Activated CD4-positive, alpha-beta T cell treated with anti-CD3 and anti-CD28 coated beads, Interleukin-2, amount 10 ng/mL, durations not matched to agents 24 days and 14 days (primary cell): ENCODE data around the gene INTS13. TPM values are rescaled to one million over a fixed set of nuclear protein-coding genes. Genes with fewer than 3 reads are reported as not detected.
"Not testable (repeated sequence)": the region's sequence is repeated elsewhere in the genome, so short reads cannot be mapped to it uniquely, and the experiment has no call there.

Experiments
- DNase-seq: peaks from one replicate; pipeline ENCODE4 v3.0.0; 2022
- H3K27ac Mint-ChIP-seq: one replicate; pipeline ENCODE4 v1.8.0; 2022; ENCODE audit warnings: mild to moderate bottlenecking, mixed read lengths
- H3K27me3 Mint-ChIP-seq: one replicate; pipeline ENCODE4 v1.8.0; 2022; ENCODE audit warnings: mixed read lengths
- H3K36me3 Mint-ChIP-seq: one replicate; pipeline ENCODE4 v1.8.0; 2022; ENCODE audit warnings: low read depth, mild to moderate bottlenecking, mixed read lengths
- H3K4me1 Mint-ChIP-seq: one replicate; pipeline ENCODE4 v1.8.0; 2021; ENCODE audit warnings: mixed read lengths
- H3K4me3 Mint-ChIP-seq: one replicate; pipeline ENCODE4 v1.8.0; 2022; ENCODE audit warnings: mild to moderate bottlenecking, moderate library complexity, mixed read lengths
- H3K9me3 Mint-ChIP-seq: one replicate; pipeline ENCODE4 v1.8.0; 2021; ENCODE audit warnings: mixed read lengths
- intact Hi-C: fragments of 100-400 bp; cut with micrococcal nuclease; formaldehyde crosslinking; loops from one replicate; pipeline ENCODE4 v1.15.1; 2023
- total RNA-seq: library from RNA; stranded (reverse); gene quantifications from 2 replicates; pipeline ENCODE4 v1.2.3, GENCODE V29; 2022

INTS13 gene
- total RNA-seq, 1 donor from 2014 or later, result 51.3 TPM

GRCh38 chr12:26918321-26919215 lies 19.2 kb downstream of the INTS13 start:
- no peak overlapping the region for H3K4me3 Mint-ChIP-seq
- peaks cover 50% of the 10 kb centered on the region for H3K36me3 Mint-ChIP-seq
- no peaks in the 10 kb centered on the region for H3K9me3 Mint-ChIP-seq
- H3K27ac Mint-ChIP-seq, result no peak overlapping the region
- peaks cover 8% of the 10 kb centered on the region for H3K4me1 Mint-ChIP-seq
- peak; percentile 20 for DNase-seq
- no peaks in the 10 kb centered on the region for H3K27me3 Mint-ChIP-seq
- intact Hi-C loops, result no loop called here

- intact Hi-C loops, result no loop called here
- no peaks in the 10 kb centered on the region for H3K27me3 Mint-ChIP-seq
- DNase-seq, result peak; percentile 49
- no peak overlapping the region for H3K27ac Mint-ChIP-seq
- H3K9me3 Mint-ChIP-seq, result no peaks in the 10 kb centered on the region
- peaks cover 10% of the 10 kb centered on the region for H3K4me1 Mint-ChIP-seq
- no peak overlapping the region for H3K4me3 Mint-ChIP-seq
- H3K36me3 Mint-ChIP-seq, result peaks cover 72% of the 10 kb centered on the region
These were observed 31.1 kb downstream of the INTS13 start for GRCh38 chr12:26906704-26907103.

- peak; percentile 1 for DNase-seq
- intact Hi-C loops, result no loop called here
These were observed 31.8 kb downstream of the INTS13 start for GRCh38 chr12:26906024-26906423.

GRCh38 chr12:26903396-26903795 lies 34.4 kb downstream of the INTS13 start:
- intact Hi-C loops, H3K27ac Mint-ChIP-seq, H3K4me3 Mint-ChIP-seq, H3K27me3 Mint-ChIP-seq: not testable (repeated sequence)
- Mint-ChIP-seq H3K36me3 (peaks cover 75% of the 10 kb centered on the region), H3K4me1 (peaks cover 21% of the 10 kb centered on the region), H3K9me3 (peaks cover 11% of the 10 kb centered on the region)
- peak; percentile 14 for DNase-seq

More at GRCh38 chr12:26906024-26906423, 31.8 kb downstream of the INTS13 start:
- Mint-ChIP-seq H3K4me3 (no peak overlapping the region), H3K27ac (no peak overlapping the region), H3K27me3 (no peaks in the 10 kb centered on the region), H3K4me1 (peaks cover 10% of the 10 kb centered on the region), H3K9me3 (no peaks in the 10 kb centered on the region), H3K36me3 (peaks cover 72% of the 10 kb centered on the region)

- no peak overlapping the region for H3K4me3 Mint-ChIP-seq
- H3K9me3 Mint-ChIP-seq, result peaks cover 11% of the 10 kb centered on the region
These were observed 40.9 kb downstream of the INTS13 start for GRCh38 chr12:26896913-26897312.

GRCh38 chr12:26895672-26896071 lies 42.1 kb downstream of the INTS13 start:
- H3K4me1 Mint-ChIP-seq, result peaks cover 9% of the 10 kb centered on the region
- no peak overlapping the region for H3K27ac Mint-ChIP-seq
- intact Hi-C loops, result no loop called here
- H3K27me3 Mint-ChIP-seq, result no peaks in the 10 kb centered on the region
- peak; percentile 21 for DNase-seq
- peaks cover 28% of the 10 kb centered on the region for H3K36me3 Mint-ChIP-seq
- H3K9me3 Mint-ChIP-seq, result peaks cover 10% of the 10 kb centered on the region
- no peak overlapping the region for H3K4me3 Mint-ChIP-seq

More at GRCh38 chr12:26896913-26897312, 40.9 kb downstream of the INTS13 start:
- Mint-ChIP-seq H3K4me1 (peaks cover 11% of the 10 kb centered on the region), H3K27me3 (no peaks in the 10 kb centered on the region), H3K27ac (no peak overlapping the region), H3K36me3 (peaks cover 39% of the 10 kb centered on the region)
- peak; percentile 11 for DNase-seq
- intact Hi-C loops, result no loop called here

DNA sequence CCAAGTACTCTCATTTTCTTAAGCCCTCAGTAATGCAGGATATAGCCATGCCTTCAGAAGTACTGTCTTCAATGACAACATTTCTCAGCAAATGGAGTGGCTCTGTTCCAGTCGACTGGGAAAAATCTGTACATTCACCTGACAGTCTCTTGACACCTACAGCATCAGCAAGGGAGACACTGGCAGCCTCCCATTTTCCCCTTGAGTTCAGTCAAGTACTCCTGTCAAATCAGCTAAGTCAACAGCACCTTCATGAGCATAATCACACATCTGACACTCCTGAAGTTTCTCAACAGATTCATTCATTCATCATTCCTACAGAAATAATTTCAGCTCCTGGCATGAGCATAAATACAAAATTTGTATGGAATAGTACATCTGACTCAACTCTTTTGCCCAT lies 46.1 kb downstream of the INTS13 start:
- intact Hi-C loops, result no loop called here
- Mint-ChIP-seq H3K36me3 (peaks cover 4% of the 10 kb centered on the region), H3K9me3 (no peaks in the 10 kb centered on the region), H3K27me3 (no peaks in the 10 kb centered on the region), H3K4me1 (no peaks in the 10 kb centered on the region), H3K27ac (no peak overlapping the region), H3K4me3 (no peak overlapping the region)
- no peak for DNase-seq

DNA sequence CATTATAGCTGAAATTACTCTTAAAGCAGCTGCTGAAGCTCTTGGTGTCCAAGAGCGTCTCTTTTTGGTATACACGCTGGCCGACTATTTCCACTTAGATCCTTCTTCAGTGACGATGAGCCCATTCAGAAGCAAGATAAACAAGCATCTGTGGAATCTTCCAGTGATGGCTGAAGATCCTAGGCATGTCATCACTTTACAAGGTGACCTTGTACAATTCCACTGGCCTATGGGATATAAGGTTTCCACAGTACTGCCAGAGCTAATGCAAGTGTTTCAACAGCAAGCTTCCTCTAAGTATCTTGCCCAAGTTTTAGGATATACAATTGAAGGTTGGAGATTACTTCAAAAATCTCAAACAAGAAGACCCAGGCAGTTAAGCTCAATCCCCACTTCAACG lies 47.0 kb downstream of the INTS13 start:
- Mint-ChIP-seq H3K9me3 (no peaks in the 10 kb centered on the region), H3K36me3 (peaks cover 2% of the 10 kb centered on the region), H3K4me3 (no peak overlapping the region), H3K4me1 (no peaks in the 10 kb centered on the region), H3K27me3 (peaks cover 1% of the 10 kb centered on the region), H3K27ac (no peak overlapping the region)
- no peak for DNase-seq
- intact Hi-C loops, result no loop called here

GRCh38 chr12:26884765-26885576 lies 52.8 kb downstream of the INTS13 start:
- no peak overlapping the region for H3K27ac Mint-ChIP-seq

DNA sequence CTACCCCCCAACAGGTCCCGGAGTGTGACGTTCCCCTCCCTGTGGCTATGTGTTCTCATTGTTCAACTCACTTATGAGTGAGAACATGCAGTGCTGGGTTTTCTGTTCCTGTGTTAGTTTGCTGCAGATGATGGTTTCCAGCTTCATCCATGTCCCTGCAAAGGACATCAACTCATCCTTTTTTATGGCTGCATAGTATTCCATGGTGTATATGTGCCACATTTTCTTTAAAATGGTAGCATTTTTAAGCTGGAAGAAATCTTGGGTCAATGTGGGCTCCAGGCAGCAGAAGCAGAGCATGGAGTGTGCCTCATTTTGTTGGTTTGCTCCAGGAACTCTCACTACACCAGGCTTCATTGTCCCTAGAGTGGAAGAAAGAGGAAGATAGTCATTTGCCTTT lies 57.2 kb downstream of the INTS13 start:
- DNase-seq, result no peak
- H3K9me3 Mint-ChIP-seq, result no peaks in the 10 kb centered on the region
- no peak overlapping the region for H3K4me3 Mint-ChIP-seq
- peaks cover 13% of the 10 kb centered on the region for H3K4me1 Mint-ChIP-seq
- H3K27ac Mint-ChIP-seq, result no peak overlapping the region
- intact Hi-C loops, result loop anchor here (10.0 kb wide), 1 partner anchor 46 kb away; the partner anchor contains the start of gene ITPR2
- no peaks in the 10 kb centered on the region for H3K36me3 Mint-ChIP-seq
- peaks cover 18% of the 10 kb centered on the region for H3K27me3 Mint-ChIP-seq

More at GRCh38 chr12:26884765-26885576, 52.8 kb downstream of the INTS13 start:
- H3K4me3 Mint-ChIP-seq, result peak overlapping the region; percentile 61
- no peaks in the 10 kb centered on the region for H3K9me3 Mint-ChIP-seq
- peaks cover 19% of the 10 kb centered on the region for H3K27me3 Mint-ChIP-seq
- peaks cover 13% of the 10 kb centered on the region for H3K4me1 Mint-ChIP-seq
- H3K36me3 Mint-ChIP-seq, result no peaks in the 10 kb centered on the region
- peak; percentile 96 for DNase-seq
- intact Hi-C loops, result loop anchor here (1.0 to 10.0 kb wide), 5 partner anchors 32 to 788 kb away; partner anchors contain the start of gene ITPR2

GRCh38 chr12:26878661-26879119 lies 59.1 kb downstream of the INTS13 start:
- H3K4me3 Mint-ChIP-seq, result no peak overlapping the region
- intact Hi-C loops, result no loop called here
- peaks cover 15% of the 10 kb centered on the region for H3K27me3 Mint-ChIP-seq
- H3K27ac Mint-ChIP-seq, result no peak overlapping the region
- H3K36me3 Mint-ChIP-seq, result no peaks in the 10 kb centered on the region
- DNase-seq, result no peak
- H3K9me3 Mint-ChIP-seq, result no peaks in the 10 kb centered on the region
- H3K4me1 Mint-ChIP-seq, result no peaks in the 10 kb centered on the region

DNA sequence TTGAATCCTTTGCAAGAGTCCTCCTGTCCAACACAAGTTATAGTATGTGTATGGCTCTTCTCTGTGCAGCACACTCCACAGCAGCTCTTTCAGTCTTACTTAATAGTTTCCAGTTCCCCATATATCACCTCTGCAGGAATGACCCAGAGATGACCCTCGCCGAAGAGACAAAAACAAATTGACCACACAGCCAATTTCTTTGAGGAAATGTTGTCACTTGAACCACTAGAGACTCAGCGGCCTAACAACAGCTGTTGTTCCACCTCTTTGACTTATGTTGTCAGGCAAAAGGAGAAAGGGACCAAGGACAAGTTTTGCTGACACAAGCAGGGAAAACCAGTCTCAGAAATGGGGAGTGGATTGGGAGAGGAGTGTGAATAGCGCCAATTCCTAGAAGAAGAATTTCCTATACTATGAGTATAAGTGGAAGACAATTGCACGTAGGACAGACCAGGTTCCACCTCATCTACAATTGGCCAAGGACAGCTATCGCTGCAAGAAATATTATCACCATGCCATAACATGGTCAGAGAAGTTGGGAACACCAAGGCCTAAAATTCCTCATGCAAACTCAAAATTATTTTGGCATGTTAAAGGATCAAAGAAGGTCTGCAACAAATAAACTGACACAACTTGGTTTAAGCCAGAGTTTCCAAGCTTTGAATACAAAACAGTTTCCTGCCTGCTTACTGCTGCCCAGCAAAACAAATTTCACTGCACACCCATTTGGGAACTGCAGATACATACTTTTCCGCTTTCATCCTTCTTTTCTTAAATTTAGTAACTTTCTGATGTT lies 63.1 kb downstream of the INTS13 start:
- H3K9me3 Mint-ChIP-seq, result no peaks in the 10 kb centered on the region
- peaks cover 9% of the 10 kb centered on the region for H3K4me1 Mint-ChIP-seq
- H3K27ac Mint-ChIP-seq, result no peak overlapping the region
- DNase-seq, result no peak
- intact Hi-C loops, result no loop called here
- peaks cover 6% of the 10 kb centered on the region for H3K27me3 Mint-ChIP-seq
- no peaks in the 10 kb centered on the region for H3K36me3 Mint-ChIP-seq
- no peak overlapping the region for H3K4me3 Mint-ChIP-seq

DNA sequence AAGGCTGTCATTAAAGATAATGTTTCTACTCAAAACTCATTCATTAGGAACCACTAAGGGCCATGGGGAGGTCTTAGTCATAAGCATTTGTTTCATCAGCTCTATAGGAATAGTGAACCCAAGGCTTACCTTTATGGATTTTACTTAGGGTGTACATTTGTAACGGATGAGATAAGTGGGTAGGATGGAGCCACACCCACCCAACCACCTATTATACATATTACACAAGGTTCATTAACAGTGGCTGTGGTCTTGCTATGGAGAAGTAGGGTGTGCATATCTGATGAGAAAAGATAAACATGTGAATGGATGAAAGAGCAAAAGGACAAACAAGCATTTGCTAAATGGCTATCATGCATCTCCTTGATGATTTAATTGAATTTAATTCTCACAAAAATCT lies 65.2 kb downstream of the INTS13 start:
- Mint-ChIP-seq H3K4me3 (no peak overlapping the region), H3K27ac (no peak overlapping the region), H3K27me3 (peaks cover 6% of the 10 kb centered on the region), H3K36me3 (no peaks in the 10 kb centered on the region), H3K9me3 (no peaks in the 10 kb centered on the region), H3K4me1 (peaks cover 11% of the 10 kb centered on the region)
- intact Hi-C loops, result no loop called here
- DNase-seq, result no peak
